HG02642 (cell line): Measurements from ENCODE around the gene DUSP9.

ENCODE experiments used
- ATAC-seq: cut with Tn5 transposase; IDR thresholded peaks from one replicate; pipeline ENCODE4 v1.9.1; 2021; ENCODE audit warnings: mild to moderate bottlenecking; ENCODE audit not compliant: unreplicated experiment, poor library complexity

Gene DUSP9

DNA sequence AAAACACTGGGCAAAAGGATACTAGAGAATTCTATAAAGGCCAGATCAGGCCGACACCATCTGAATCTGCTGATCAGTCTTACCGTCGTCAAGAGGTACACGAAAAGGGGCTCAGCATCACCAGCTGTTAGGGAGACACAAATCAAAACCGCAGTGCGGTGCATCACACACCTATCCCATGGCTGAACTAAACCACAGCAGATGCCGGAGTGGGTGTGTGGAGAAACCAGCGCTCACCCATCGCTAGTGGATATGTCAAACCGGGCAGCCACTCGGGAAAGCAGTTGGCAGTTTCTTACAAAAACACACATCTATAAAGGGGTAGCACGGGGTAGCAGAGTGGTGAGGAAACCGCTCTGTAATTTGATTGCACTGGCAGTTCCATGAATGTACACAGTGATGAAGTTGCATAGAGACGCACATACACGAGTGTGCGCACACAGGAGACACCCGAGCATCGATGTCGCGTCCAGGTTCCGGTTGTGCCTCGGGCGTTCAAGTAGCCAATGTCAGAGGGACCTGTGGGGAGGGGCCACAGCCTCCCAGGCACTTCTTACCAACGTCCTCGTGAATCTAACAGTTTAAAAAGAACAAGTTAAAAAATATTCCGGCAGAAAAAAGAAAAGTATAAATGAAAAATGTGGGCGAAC lies 24.9 kb upstream of the DUSP9 start:
- no peak for ATAC-seq

DNA sequence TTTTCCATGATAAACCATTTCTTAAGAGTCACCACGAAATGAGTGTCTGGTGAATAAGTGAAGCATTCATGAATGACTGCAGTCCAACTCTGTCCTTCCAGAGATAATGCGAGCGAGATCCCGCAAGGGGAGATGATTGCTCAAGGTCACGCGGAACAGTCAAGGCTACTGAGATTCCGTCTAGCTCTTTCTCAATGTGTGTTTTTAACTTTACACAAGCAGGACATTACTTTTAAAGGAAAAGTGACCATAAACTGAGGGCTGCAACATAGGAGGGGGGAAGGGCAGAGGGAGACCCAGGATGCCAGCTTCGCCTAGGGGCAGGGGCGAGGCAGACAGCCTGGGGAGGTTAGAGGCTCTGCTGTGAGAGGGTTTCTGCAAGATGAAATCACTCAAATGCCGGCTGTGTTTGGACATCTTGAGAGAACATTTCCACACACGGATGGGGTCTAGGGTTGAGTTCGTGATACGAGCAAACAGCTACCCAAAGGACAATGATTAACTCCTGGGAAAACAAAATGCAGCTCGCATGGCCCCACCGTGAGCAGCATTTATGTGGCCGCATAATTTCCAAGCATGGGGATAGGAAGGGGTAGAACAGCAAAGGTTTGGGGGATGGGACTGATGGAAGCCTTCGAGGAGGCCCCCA lies 24.2 kb upstream of the DUSP9 start:
- no peak for ATAC-seq

DNA sequence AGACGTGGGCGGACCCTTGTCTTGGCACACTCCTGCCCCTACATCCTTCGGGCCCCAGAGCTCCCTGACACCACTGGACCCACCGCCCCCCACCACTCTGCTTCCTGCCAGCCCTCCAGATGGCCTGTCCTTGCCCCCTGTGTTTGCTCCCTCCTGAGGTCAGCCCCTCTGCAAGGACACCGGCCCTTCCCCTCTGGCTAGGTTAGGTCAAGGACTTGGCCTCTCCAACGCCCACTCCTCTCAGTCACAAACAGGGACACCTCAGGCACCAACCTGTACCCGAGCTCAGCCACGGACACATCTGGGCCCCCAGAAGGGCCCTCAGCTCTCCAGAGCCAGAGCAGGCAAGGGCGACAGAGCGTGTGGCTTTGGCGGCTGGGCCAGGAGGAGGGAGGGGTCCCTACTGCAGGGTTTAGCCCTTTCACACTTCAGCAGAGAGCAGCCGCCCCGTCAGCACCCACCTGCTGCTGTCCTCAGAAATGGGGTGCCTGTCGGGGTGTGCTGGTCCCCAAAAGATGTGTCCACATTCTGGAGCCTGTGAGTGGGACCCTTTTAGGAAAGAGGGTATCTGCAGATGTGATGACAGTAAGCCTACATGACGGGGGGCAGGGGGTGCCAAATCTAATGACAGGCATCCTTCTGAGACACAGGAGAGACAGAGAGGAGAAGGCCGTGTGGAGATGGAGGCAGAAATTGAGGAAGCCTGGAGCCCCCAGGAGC lies 23.5 kb upstream of the DUSP9 start:
- no peak for ATAC-seq

- no peak for ATAC-seq
Observed at GRCh38 chrX:153624196-153625091, 22.6 kb upstream of the DUSP9 start.

- ATAC-seq, result no peak
Observed at GRCh38 chrX:153625271-153626024, 21.6 kb upstream of the DUSP9 start.

DNA sequence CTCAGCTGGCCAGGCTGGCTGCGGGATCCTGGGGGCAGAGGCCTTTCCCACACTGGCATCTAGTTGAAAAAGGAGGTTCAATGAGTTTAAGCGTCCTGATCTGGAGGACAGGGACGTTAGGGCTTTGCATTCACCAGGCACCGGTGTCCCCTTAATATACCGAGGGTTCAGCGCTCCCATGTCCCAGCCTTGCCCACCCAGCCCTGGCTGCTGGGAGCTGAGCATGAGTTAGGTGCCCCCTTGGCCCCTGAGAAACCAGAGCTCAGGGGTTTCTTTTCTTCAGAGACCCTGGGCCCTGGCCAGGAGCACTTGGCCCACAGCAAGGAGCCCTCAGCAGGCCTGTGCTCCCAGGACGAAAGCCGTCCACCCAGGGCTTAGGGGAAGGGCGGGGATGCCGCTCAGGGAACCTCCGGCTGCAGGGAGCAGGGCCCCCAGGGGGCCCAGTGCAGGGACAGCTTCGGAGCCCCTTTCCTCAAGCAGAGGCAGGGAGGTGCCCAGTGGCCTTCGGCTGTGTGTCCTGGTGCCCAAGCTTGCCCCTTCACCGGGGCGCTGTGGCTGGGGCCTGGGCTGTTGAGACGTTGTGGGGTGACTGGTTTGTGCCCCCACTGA lies 20.9 kb upstream of the DUSP9 start:
- no peak for ATAC-seq

DNA sequence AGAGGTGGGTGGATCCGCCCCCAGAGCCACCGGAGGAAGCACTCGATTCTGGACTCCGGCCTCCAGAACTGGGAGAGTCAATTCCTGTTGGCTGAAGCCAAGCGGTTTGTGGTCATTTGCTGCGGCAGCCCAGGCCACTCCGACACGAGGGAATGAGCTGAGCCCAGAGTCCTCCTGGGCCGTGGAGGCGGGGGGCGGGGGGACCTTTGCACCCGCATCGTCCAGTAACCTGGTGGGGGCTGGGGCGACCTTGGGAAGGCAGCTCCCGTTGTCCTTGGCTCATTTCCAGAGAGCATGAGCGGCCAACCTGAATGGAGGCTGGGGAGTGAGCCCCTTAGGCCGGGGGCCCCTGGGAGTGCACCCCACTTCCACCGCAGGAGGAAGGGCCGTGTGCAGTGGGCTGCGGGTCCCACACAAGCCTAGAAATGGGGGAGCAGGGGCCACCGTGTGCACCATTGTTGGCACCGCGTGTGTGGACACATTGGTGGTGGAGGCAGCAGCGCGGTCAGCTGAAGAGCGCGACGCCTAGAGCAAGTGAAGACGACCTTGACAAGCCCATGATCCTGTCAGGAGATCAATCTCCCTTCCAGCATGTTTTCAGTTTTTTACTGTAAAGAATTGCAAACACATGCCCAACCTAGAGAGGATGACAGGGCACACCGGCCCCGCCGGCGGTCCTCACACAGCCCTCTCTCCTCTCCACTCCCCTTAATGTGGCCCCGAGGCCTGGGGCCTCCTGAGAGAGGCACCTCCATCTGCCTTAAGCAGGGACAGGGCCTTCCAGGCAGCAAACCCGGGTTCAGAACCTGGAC lies 19.9 kb upstream of the DUSP9 start:
- no peak for ATAC-seq

- no peak for ATAC-seq
Observed at GRCh38 chrX:153627675-153628111, 19.3 kb upstream of the DUSP9 start.

DNA sequence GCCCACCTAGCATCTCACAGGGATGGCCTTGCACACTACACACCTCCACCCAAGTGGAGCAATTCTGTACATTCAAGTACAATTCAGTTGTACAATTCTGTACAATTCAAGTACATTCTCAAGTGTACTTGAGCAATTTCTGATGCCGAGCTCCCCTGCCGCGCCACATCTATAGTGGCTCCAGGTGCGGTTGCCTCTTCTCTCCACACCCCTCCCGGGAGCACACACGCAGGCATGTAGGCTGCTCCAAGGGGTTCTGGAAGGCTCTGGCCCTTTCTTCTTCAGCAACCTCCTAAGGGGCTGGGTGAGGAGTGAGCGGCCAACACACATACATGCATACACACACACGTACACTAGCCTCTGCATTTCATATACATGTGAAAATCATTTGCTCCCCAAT lies 18.9 kb upstream of the DUSP9 start:
- ATAC-seq, result no peak

- ATAC-seq, result no peak
Observed at GRCh38 chrX:153628665-153629064, 18.3 kb upstream of the DUSP9 start.

DNA sequence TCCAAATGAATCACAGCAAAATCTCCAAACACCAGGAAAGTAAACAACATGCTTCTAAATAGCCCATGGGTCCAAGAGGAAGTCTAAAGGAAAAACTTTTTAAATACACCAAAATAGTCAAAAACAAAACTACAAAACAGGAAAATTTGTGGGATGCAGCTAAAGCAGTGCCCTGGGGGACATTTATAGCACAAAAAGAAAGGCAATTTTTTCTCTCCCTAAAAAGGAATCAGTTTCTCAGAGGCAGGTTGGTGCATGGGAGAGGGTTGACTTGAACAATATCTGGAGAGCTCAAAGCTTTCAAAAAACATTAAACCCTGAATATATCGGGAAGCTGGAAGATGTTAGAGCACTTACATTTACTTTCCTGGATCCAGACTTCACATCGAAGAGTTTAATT lies 15.7 kb upstream of the DUSP9 start:
- ATAC-seq, result no peak

DNA sequence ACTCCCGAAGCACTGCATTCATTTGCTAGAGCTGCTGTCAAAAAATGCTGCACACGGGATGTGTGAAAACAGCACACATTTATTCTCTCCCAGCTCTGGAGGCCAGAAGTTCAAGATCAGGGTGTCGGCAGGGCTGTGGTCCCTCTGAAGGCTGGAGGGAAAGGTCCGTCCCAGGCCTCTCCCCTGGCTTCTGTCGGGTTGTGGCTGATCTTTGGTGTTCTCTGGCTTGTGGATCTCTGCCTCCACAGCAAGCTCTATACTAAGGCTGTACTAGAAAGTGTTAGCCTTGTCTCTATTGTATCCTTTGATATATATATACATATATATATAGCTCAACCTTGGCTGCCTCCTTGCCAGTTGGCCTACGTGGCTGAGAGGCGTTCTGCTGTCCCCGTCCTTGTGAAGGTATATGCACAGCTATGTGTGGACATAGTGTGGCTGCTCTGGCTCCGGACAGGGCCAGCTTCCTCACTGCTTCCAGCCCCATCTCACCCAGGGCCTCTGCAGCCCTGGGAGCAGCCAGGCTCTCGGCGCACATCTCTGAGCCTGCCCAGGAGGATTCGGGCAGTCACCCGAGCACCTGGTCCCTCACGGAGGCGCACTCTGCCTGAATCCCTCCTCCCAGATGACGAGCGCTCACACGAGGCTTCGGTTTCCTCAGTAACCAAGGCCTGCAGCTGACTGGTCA lies 15.0 kb upstream of the DUSP9 start:
- no peak for ATAC-seq

DNA sequence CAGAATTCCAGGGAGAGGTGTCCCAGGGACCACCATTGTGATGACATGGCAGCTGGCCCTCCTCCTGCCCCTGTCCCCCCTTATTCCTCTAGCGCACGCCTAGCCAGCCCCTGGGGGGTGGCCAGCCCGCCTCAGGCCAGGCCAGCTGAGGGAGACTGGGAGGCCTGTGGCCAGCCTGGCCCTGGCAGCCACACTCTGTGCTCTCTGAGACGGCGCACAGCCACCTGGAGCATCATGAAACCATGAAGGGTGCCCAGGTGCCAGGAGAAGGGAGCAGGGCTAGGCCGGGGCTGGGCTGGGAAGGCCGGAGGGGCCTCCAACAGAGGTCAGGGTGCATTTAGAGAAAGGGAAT lies 14.4 kb upstream of the DUSP9 start:
- no peak for ATAC-seq

DNA sequence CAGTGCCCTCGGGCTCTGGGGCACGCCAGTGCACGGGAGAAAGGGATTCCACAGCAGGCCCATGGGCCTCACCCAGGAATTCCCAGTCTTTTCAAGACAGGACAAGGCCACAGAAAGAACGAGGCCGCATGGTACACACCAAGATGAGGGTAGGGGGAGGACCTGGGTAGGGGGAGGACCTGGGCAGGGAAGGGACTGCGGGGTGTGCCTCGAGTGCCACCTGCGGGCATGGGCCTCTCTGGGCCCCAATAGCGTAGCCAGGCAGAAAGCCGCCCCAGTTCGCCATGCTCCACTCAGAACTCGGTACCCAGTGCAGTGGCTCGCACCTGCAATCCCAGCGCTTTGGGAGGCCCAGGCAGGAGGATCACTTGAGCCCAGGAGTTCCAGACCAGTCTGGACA lies 14.0 kb upstream of the DUSP9 start:
- no peak for ATAC-seq

- no peak for ATAC-seq
Observed at GRCh38 chrX:153633607-153634180, 13.3 kb upstream of the DUSP9 start.

DNA sequence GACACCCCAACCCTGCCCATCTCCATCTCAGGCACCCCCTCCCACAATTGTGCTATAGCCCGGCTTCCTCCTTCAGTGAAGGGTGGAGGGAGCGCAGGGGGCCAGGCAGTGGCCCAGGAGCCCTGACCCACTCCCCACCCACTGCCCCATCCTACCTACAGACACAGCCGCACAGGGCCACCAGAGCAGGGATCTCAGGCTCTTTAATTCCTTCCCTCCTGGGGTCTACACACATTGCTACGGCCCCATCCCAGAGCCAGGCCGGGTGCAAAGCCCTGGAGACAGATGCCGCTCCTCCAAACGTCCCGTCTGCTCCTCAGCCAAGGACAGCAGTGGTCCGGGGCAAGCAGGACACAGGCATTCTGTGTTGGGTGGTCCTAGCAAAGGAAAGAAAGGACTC lies 12.8 kb upstream of the DUSP9 start:
- ATAC-seq, result no peak

GRCh38 chrX:153634832-153635231 lies 12.2 kb upstream of the DUSP9 start:
- ATAC-seq, result no peak

GRCh38 chrX:153635388-153635787 lies 11.6 kb upstream of the DUSP9 start:
- ATAC-seq, result no peak
